ENCODE data around the gene EDC3.

- TF ChIP-seq RFX5 (IDR thresholded peaks at IDR 0.05) = no peak
- TF ChIP-seq CTCF (IDR thresholded peaks at IDR 0.05) = peak; percentile 53
- TF ChIP-seq POLR2A (IDR thresholded peaks at IDR 0.05; ENCODE audit: low read length) = no peak
These were observed 63.8 kb downstream of the EDC3 start for GRCh38 chr15:74631935-74632560.

Measured in A549 (cell line).